Hepatocyte (in vitro differentiated cells): Measurements from ENCODE around the gene CDS2. TPM values are rescaled to one million over a fixed set of nuclear protein-coding genes. Genes with fewer than 3 reads are reported as not detected.

Experiments used
- DNase-seq: peaks from one replicate; pipeline ENCODE4 v3.0.0-alpha.2; 2016; ENCODE audit warnings: low spot score
- H2AFZ ChIP-seq: fragments of 200-600 bp; sonication (generic); 2 replicates; pipeline ENCODE4 v1.6.0; 2016; ENCODE audit warnings: antibody characterized with exemption, mild to moderate bottlenecking
- H3K27ac ChIP-seq: fragments of 200-600 bp; sonication (generic); 2 replicates; pipeline ENCODE4 v1.5.1; 2016; ENCODE audit warnings: mild to moderate bottlenecking
- H3K27me3 ChIP-seq: fragments of 200-600 bp; sonication (generic); 2 replicates; pipeline ENCODE4 v1.6.1; 2016
- H3K36me3 ChIP-seq: fragments of 200-600 bp; sonication (generic); replicated peaks from 2 replicates; pipeline ENCODE4 v1.5.1; 2016; ENCODE audit warnings: low read depth; ENCODE audit not compliant: insufficient read depth
- H3K4me1 ChIP-seq: fragments of 200-600 bp; sonication (generic); 2 replicates; pipeline ENCODE4 v1.5.1; 2016; ENCODE audit warnings: mild to moderate bottlenecking, moderate library complexity; ENCODE audit not compliant: insufficient read depth
- H3K4me2 ChIP-seq: fragments of 200-600 bp; sonication (generic); 2 replicates; pipeline ENCODE4 v1.6.0; 2016
- H3K4me3 ChIP-seq: fragments of 200-600 bp; sonication (generic); 2 replicates; pipeline ENCODE4 v1.5.1; 2016; ENCODE audit warnings: mild to moderate bottlenecking
- H3K79me2 ChIP-seq: fragments of 200-600 bp; sonication (generic); 2 replicates; pipeline ENCODE4 v1.6.0; 2017; ENCODE audit warnings: mild to moderate bottlenecking
- H3K9me2 ChIP-seq: fragments of 200-600 bp; sonication (generic); replicated peaks from 2 replicates; pipeline ENCODE4 v1.6.0; 2017; ENCODE audit warnings: mild to moderate bottlenecking; ENCODE audit not compliant: insufficient read depth
- H3K9me3 ChIP-seq: fragments of 200-600 bp; sonication (generic); 2 replicates; pipeline ENCODE4 v1.5.1; 2016; ENCODE audit warnings: low read depth, mild to moderate bottlenecking
- H4K20me1 ChIP-seq: fragments of 200-600 bp; sonication (generic); 2 replicates; pipeline ENCODE4 v1.6.0; 2016; ENCODE audit warnings: mild to moderate bottlenecking; ENCODE audit not compliant: insufficient read depth, poor library complexity, severe bottlenecking
- EZH2 ChIP-seq: fragments of 200-600 bp; sonication (generic); IDR thresholded peaks from 2 replicates; pipeline ENCODE4 v1.6.1; 2016; ENCODE audit warnings: antibody characterized with exemption, mild to moderate bottlenecking, borderline replicate concordance
- EZH2phosphoT487 ChIP-seq: fragments of 200-600 bp; sonication (generic); IDR thresholded peaks from one replicate; pipeline ENCODE4 v1.6.1; 2018; ENCODE audit warnings: antibody characterized with exemption, mild to moderate bottlenecking, low read depth, moderate library complexity; ENCODE audit not compliant: unreplicated experiment, severe bottlenecking
- WGBS: methylation state at CpG from one replicate; pipeline ENCODE4 v1.1.6; 2016; ENCODE audit warnings: low lambda C conversion rate; ENCODE audit errors: missing lambda C conversion rate; 5-methylcytosine and 5-hydroxymethylcytosine counted together
- polyA plus RNA-seq: library from polyadenylated mRNA; unstranded; fragments of >200 nt; fragmentation: Nextera tagmentation; extraction: Ambion mirVana; gene quantifications from 2 replicates; pipeline ENCODE4 v1.2.1, GENCODE V29; 2016
- total RNA-seq: library from RNA; depleted of rRNA; stranded (reverse); fragments of >200 nt; gene quantifications from 2 replicates; pipeline ENCODE4 v1.2.3, GENCODE V29; 2014
- TF ChIP-seq, protein P1 (sequence below): fragments of 200-600 bp; sonication (generic); IDR thresholded peaks from 2 replicates; pipeline ENCODE4 v1.5.1; 2016; ENCODE audit warnings: antibody characterized with exemption, mild to moderate bottlenecking; ENCODE audit not compliant: poor library complexity

CDS2 gene
- total and polyA plus RNA-seq, 2 experiments from 2014 or later = 27.0 to 48.9 TPM

DNA sequence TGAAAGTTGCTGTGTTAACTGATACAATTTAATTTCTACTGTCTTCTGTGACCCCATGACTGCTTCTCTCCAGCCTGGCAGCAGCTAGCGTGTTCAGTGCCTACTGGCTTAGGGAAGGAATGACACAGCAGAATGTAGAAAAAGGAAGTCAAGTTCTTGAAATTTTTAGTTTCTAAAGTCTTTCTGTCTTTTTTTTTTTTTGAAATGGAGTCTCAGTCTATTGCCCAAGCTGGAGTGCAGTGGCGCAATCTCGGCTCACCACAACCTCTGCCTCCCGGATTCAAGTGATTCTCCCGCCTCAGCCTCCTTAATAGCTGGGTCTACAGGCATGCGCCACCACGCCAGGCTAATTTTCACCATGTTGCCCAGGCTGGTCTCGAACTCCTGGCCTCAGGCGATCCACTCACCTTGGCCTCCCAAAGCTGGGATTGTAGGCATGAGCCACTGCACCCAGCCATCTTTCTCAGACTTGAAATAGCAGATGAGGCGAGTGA is 46.4 kb upstream of the CDS2 start:
- H3K9me3 ChIP-seq = no peaks in the 10 kb centered on the region
- WGBS = 95% methylated on average over 10 of the region's 10 CpGs

DNA sequence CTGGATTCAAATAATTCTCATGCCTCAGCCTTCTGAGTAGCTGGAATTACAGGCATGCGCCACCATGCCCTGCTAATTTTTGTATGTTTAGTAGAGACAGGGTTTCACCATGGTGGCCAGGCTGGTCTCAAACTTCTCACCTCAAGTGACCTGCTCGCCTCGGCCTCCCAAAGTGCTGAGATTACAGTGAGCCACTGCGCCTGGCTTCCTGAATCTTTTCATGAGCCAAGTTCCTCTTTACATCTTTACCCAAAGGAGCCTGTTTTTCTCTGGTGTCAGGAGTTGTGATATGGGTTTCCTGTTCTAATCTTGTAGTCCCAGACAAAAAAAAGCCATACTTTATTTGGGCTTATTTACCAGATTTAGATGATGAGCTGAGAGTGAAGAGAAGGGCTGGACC is 41.4 kb upstream of the CDS2 start:
- H3K9me3 ChIP-seq = no peaks in the 10 kb centered on the region
- H3K36me3 ChIP-seq = no peaks in the 10 kb centered on the region
- no peaks in the 10 kb centered on the region for H3K79me2 ChIP-seq
- no peak for DNase-seq
- 84% methylated on average over 4 of the region's 4 CpGs for WGBS
- H3K4me1 ChIP-seq = no peaks in the 10 kb centered on the region
- no peak overlapping the region for H3K4me2 ChIP-seq
- H3K27ac ChIP-seq = no peak overlapping the region
- no peak overlapping the region for H2AFZ ChIP-seq
- H4K20me1 ChIP-seq = no peaks in the 10 kb centered on the region
- no peaks in the 10 kb centered on the region for H3K27me3 ChIP-seq
- no peak overlapping the region for H3K4me3 ChIP-seq
- H3K9me2 ChIP-seq = no peaks in the 10 kb centered on the region
- TF ChIP-seq, protein P1, sequence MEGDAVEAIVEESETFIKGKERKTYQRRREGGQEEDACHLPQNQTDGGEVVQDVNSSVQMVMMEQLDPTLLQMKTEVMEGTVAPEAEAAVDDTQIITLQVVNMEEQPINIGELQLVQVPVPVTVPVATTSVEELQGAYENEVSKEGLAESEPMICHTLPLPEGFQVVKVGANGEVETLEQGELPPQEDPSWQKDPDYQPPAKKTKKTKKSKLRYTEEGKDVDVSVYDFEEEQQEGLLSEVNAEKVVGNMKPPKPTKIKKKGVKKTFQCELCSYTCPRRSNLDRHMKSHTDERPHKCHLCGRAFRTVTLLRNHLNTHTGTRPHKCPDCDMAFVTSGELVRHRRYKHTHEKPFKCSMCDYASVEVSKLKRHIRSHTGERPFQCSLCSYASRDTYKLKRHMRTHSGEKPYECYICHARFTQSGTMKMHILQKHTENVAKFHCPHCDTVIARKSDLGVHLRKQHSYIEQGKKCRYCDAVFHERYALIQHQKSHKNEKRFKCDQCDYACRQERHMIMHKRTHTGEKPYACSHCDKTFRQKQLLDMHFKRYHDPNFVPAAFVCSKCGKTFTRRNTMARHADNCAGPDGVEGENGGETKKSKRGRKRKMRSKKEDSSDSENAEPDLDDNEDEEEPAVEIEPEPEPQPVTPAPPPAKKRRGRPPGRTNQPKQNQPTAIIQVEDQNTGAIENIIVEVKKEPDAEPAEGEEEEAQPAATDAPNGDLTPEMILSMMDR = no peak
- TF ChIP-seq EZH2 = no peak
- no peak for TF ChIP-seq EZH2phosphoT487

More for the DNA sequence above, 46.4 kb upstream of the CDS2 start:
- H3K4me1 ChIP-seq = no peaks in the 10 kb centered on the region
- no peaks in the 10 kb centered on the region for H3K36me3 ChIP-seq
- no peak overlapping the region for H3K27ac ChIP-seq
- no peaks in the 10 kb centered on the region for H3K27me3 ChIP-seq
- TF ChIP-seq, protein P1 = no peak
- no peak for TF ChIP-seq EZH2phosphoT487
- TF ChIP-seq EZH2 = no peak
- no peak overlapping the region for H3K4me3 ChIP-seq
- no peak overlapping the region for H3K4me2 ChIP-seq
- no peak for DNase-seq
- H4K20me1 ChIP-seq = no peaks in the 10 kb centered on the region
- H3K9me2 ChIP-seq = no peaks in the 10 kb centered on the region
- H2AFZ ChIP-seq = no peak overlapping the region
- H3K79me2 ChIP-seq = no peaks in the 10 kb centered on the region

DNA sequence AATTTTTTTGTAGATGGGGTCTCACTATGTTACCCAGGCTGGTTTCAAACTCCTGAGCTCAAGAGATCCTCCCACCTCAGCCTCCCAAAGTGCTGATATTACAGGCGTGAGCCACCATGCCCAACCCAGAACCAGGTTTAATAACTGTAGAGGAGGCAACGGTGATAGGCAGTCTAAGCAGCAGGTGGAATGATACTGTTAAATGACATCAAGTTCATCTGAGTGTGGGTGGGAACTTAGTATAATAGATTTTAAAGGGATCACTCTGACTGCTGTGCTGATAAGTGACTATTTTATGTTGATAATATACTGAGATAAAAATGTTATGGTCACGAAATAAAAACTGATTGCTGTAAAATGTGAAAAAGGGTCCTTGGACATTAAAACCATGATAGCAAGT is 38.1 kb upstream of the CDS2 start:
- Histone ChIP-seq H3K79me2 (no peaks in the 10 kb centered on the region), H3K27ac (no peak overlapping the region), H3K27me3 (no peaks in the 10 kb centered on the region), H3K36me3 (no peaks in the 10 kb centered on the region), H3K4me3 (no peak overlapping the region), H2AFZ (no peak overlapping the region), H3K9me2 (no peaks in the 10 kb centered on the region), H4K20me1 (no peaks in the 10 kb centered on the region), H3K9me3 (no peaks in the 10 kb centered on the region), H3K4me1 (no peaks in the 10 kb centered on the region), H3K4me2 (no peak overlapping the region)
- WGBS = 92% methylated on average over 3 of the region's 3 CpGs
- no peak for TF ChIP-seq EZH2
- no peak for DNase-seq

GRCh38 chr20:5090191-5090590 is 36.6 kb upstream of the CDS2 start:
- DNase-seq = no peak
- no peaks in the 10 kb centered on the region for H3K9me3 ChIP-seq
- no peak overlapping the region for H3K4me3 ChIP-seq
- H3K36me3 ChIP-seq = no peaks in the 10 kb centered on the region
- WGBS = 87% methylated on average over 4 of the region's 4 CpGs
- no peak overlapping the region for H3K4me2 ChIP-seq
- no peaks in the 10 kb centered on the region for H3K4me1 ChIP-seq
- H3K27me3 ChIP-seq = no peaks in the 10 kb centered on the region
- TF ChIP-seq EZH2phosphoT487 = no peak
- no peak for TF ChIP-seq EZH2
- TF ChIP-seq, protein P1 = no peak
- no peak overlapping the region for H3K27ac ChIP-seq
- H4K20me1 ChIP-seq = no peaks in the 10 kb centered on the region
- H3K9me2 ChIP-seq = no peaks in the 10 kb centered on the region
- H2AFZ ChIP-seq = no peak overlapping the region
- H3K79me2 ChIP-seq = no peaks in the 10 kb centered on the region
